Vagina (tissue), 2 donors: ENCODE results near the gene MXRA7. TPM values are rescaled to one million over a fixed set of nuclear protein-coding genes. Genes with fewer than 3 reads are reported as not detected.

ENCODE experiments used
- DNase-seq, 2 donors: peaks; one replicate each; pipeline ENCODE4 v3.0.0-alpha.2; 2017; ENCODE audit errors: extremely low spot score in 2 of 2
- H3K27ac ChIP-seq: fragments of 200-600 bp; sonication (generic); one replicate; pipeline ENCODE4 v1.5.1; 2019
- H3K27me3 ChIP-seq: fragments of 200-600 bp; sonication (generic); one replicate; pipeline ENCODE4 v1.5.1; 2019
- H3K36me3 ChIP-seq, 2 donors: fragments of 200-600 bp; sonication (generic); one replicate each; pipeline ENCODE4 v1.5.1; 2017 to 2019
- H3K4me1 ChIP-seq: fragments of 200-600 bp; sonication (generic); one replicate; pipeline ENCODE4 v1.5.1; 2019
- H3K4me3 ChIP-seq, 2 donors: fragments of 200-600 bp; sonication (generic); 1 replicate in 1 of 2; 2 replicates in 1 of 2; pipeline ENCODE4 v1.5.1; 2016 to 2019
- H3K9me3 ChIP-seq: fragments of 200-600 bp; sonication (generic); one replicate; pipeline ENCODE4 v1.5.1; 2019
- CTCF ChIP-seq, 3 experiments: fragments of 450-650 bp in 2 of 3; fragments of 200-600 bp in 1 of 3; sonication (generic) in 1 of 3; IDR thresholded peaks; one replicate each; pipeline ENCODE4 v1.5.1; 2017 to 2019; ENCODE audit warnings: antibody characterized with exemption in 3 of 3, mild to moderate bottlenecking in 2 of 3, moderate library complexity in 2 of 3
- POLR2A ChIP-seq, 2 donors: fragments of 450-650 bp; IDR thresholded peaks; one replicate each; pipeline ENCODE4 v1.6.1; 2017; ENCODE audit warnings: antibody characterized with exemption in 2 of 2, mild to moderate bottlenecking in 2 of 2, moderate library complexity in 2 of 2
- POLR2AphosphoS5 ChIP-seq, 2 donors: sonication (generic); formaldehyde crosslinking; IDR thresholded peaks; one replicate each; pipeline ENCODE4 v1.9.0; 2017; ENCODE audit warnings: antibody characterized with exemption in 2 of 2, mild to moderate bottlenecking in 2 of 2, low read depth in 1 of 2; ENCODE audit not compliant: insufficient read depth in 1 of 2
- intact Hi-C: fragments of 100-400 bp; cut with DNase I; formaldehyde crosslinking; loops from one replicate; pipeline ENCODE4 v1.15.1; 2023
- total RNA-seq: library from RNA; depleted of rRNA; stranded (reverse); fragments of >200 nt; gene quantifications from one replicate; pipeline ENCODE4 v1.2.3, GENCODE V29; 2016

MXRA7 gene
- total RNA-seq, 1 donor from 2014 or later: 114 TPM

DNA sequence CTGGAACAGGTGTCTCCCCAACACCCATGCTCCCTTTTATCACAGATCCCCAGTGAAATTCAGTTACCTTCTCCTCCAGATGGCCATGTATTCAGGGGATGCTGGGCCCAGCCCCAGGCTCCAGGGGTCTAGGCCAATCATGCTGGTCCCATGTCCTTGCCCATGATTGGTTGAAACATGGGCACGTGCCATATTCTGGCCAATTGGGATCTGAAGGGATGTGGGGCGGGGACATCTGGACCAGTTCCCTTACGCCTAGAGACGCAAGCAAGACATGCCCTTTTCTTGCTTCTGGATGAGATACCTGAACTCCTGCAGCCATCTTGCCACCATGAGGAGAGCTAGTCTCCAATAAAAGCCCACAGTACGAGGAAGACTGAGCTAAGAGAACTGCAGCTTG, 36.2 kb downstream of the MXRA7 start:
- DNase-seq: no peak
- Histone ChIP-seq H3K4me1 (peaks cover 11% of the 10 kb centered on the region), H3K36me3 (peaks cover 0 to 14% of the 10 kb centered on the region in 2 donors), H3K4me3 (no peak overlapping the region), H3K9me3 (no peaks in the 10 kb centered on the region), H3K27ac (no peak overlapping the region), H3K27me3 (no peaks in the 10 kb centered on the region)
- intact Hi-C loops: no loop called here
- TF ChIP-seq POLR2AphosphoS5 (IDR thresholded peaks at IDR 0.05; ENCODE audit: insufficient read depth in 1 of 2, low read depth in 1 of 2) (no peak), POLR2A (IDR thresholded peaks at IDR 0.05) (no peak), CTCF (IDR thresholded peaks at IDR 0.05) (no peak)

DNA sequence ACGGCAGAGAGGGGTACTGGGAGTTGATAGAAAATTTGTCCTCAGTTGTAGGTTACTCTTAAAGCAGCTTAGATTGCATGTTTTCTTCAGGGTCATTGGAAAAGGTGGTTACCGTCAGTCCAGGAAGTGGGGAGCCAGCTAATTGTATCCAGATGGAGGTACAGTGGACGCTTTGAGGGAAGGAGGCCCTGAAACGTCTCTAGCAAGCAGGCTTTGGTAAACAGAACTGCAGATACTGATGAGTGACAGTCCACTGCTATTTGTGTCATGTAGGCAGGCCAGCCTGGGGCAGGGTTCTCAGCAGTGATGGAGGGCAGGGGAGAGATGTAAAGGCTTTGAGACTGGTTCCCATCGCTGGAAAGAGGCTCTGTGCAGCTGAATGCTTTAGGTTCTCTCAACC, 37.0 kb downstream of the MXRA7 start:
- no peak for DNase-seq
- intact Hi-C loops: no loop called here
- H3K27ac ChIP-seq: no peak overlapping the region

DNA sequence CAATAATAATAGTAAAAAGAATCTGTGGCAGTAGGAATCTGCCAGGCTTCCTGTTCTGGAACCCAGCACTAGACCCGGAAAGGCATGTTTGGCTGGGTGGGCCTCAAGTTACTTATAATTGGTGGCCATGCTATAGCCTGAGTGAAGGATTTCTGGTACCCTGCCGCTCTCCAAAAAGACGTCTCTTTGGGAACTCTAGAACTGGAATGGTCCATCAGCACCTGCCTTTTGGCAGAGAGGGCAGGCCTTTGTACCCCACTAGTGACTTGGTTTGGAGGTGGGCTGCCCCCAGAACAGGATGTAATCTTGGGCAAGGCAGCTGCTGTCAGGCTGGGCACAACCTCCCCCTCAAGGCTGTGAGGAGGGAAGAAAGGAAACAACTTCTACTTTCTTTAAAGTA, 37.9 kb downstream of the MXRA7 start:
- peaks cover 20% of the 10 kb centered on the region for H3K4me1 ChIP-seq
- no peak overlapping the region for H3K4me3 ChIP-seq
- TF ChIP-seq POLR2AphosphoS5 (IDR thresholded peaks at IDR 0.05; ENCODE audit: insufficient read depth in 1 of 2, low read depth in 1 of 2) (no peak), CTCF (IDR thresholded peaks at IDR 0.05) (no peak), POLR2A (IDR thresholded peaks at IDR 0.05) (no peak)
- H3K36me3 ChIP-seq: peaks cover 0 to 12% of the 10 kb centered on the region in 2 donors
- no peak for DNase-seq
- no peak overlapping the region for H3K27ac ChIP-seq
- no peaks in the 10 kb centered on the region for H3K27me3 ChIP-seq
- no peaks in the 10 kb centered on the region for H3K9me3 ChIP-seq
- intact Hi-C loops: no loop called here

More for the DNA sequence above, 37.0 kb downstream of the MXRA7 start:
- TF ChIP-seq POLR2AphosphoS5 (IDR thresholded peaks at IDR 0.05; ENCODE audit: insufficient read depth in 1 of 2, low read depth in 1 of 2) (no peak), CTCF (IDR thresholded peaks at IDR 0.05) (no peak), POLR2A (IDR thresholded peaks at IDR 0.05) (no peak)
- Histone ChIP-seq H3K4me3 (no peak overlapping the region), H3K4me1 (peaks cover 12% of the 10 kb centered on the region), H3K36me3 (peaks cover 0 to 14% of the 10 kb centered on the region in 2 donors), H3K9me3 (no peaks in the 10 kb centered on the region), H3K27me3 (no peaks in the 10 kb centered on the region)

GRCh38 chr17:76672270-76672851, 38.4 kb downstream of the MXRA7 start:
- H3K27ac ChIP-seq: peak overlapping the region; percentile 86
- intact Hi-C loops: no loop called here
- peak overlapping the region; percentile 54 to 59 for H3K4me3 ChIP-seq
- no peak for TF ChIP-seq CTCF (IDR thresholded peaks at IDR 0.05)
- no peak for TF ChIP-seq POLR2AphosphoS5 (IDR thresholded peaks at IDR 0.05; ENCODE audit: insufficient read depth in 1 of 2, low read depth in 1 of 2)
- no peak for TF ChIP-seq POLR2A (IDR thresholded peaks at IDR 0.05)
- H3K27me3 ChIP-seq: no peaks in the 10 kb centered on the region
- DNase-seq: no peak
- H3K9me3 ChIP-seq: no peaks in the 10 kb centered on the region
- peaks cover 0 to 7% of the 10 kb centered on the region in 2 donors for H3K36me3 ChIP-seq
- peaks cover 21% of the 10 kb centered on the region for H3K4me1 ChIP-seq

- intact Hi-C loops: no loop called here
- TF ChIP-seq CTCF (IDR thresholded peaks at IDR 0.05): peak in 1 of 3 experiments; percentile 23
- no peak for TF ChIP-seq POLR2AphosphoS5 (IDR thresholded peaks at IDR 0.05; ENCODE audit: insufficient read depth in 1 of 2, low read depth in 1 of 2)
- peak in 1 of 2 donors; percentile 54 for TF ChIP-seq POLR2A (IDR thresholded peaks at IDR 0.05)
Observed at GRCh38 chr17:76671912-76672262, 38.9 kb downstream of the MXRA7 start.

More at GRCh38 chr17:76671912-76672262, 38.9 kb downstream of the MXRA7 start:
- Histone ChIP-seq H3K4me1 (peaks cover 21% of the 10 kb centered on the region), H3K4me3 (peak overlapping the region; percentile 54 to 59), H3K27me3 (no peaks in the 10 kb centered on the region), H3K27ac (peak overlapping the region; percentile 86), H3K9me3 (no peaks in the 10 kb centered on the region), H3K36me3 (peaks cover 0 to 2% of the 10 kb centered on the region in 2 donors)
- no peak for DNase-seq
